ENCODE data around the gene CNDP1.

CNDP1 gene

GRCh38 chr18:74589021-74589420 is 54.7 kb downstream of the CNDP1 start:
- no peak for DNase-seq

- no peak for DNase-seq
Observed at GRCh38 chr18:74589811-74590210, 55.5 kb downstream of the CNDP1 start.

GRCh38 chr18:74590671-74591070 is 56.4 kb downstream of the CNDP1 start:
- DNase-seq, result no peak

GRCh38 chr18:74595431-74595830 is 61.1 kb downstream of the CNDP1 start:
- DNase-seq, result no peak

GRCh38 chr18:74597034-74597661 is 62.8 kb downstream of the CNDP1 start:
- peak; percentile 92 for DNase-seq

- peak; percentile 98 for DNase-seq
Observed at GRCh38 chr18:74597662-74598349, 63.5 kb downstream of the CNDP1 start, which contains the start of gene ZNF407. ZNF407 (plus strand) TSS chr18:74597870; CDS start chr18:74631020, 33,150 bp downstream.

DNA sequence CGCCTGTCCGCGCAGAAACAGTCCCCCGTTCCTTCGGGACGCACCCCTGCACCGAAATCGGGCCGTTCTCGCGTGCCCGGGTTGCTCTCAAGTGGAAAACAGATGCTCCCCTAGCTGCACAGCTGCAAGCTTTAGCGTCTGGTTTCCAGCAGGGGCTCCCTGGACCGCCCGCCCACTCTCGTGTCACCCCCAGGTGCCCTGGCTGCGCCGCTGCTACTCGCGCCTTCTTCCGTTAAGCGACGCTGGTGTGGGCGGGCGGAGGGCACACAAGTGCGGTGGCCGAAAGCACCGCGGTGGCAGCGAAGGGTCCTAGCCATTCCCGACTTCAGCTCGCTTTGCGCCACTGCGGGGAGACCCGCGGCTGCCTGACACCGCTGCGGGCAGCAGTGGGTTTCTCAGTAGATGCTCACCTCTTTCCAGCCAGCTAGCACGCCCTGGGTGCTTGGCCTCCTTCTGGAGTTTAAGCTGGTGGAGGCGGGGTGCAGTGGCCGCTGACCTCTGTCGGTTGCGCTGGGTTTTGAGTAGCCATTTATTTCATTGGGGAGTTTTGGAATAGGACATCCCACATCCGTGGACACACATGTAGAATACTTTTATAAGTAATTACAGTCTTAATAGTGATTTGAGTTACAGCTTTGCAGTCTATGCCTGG is 64.2 kb downstream of the CNDP1 start:
- DNase-seq, result peak; percentile 80

DNA sequence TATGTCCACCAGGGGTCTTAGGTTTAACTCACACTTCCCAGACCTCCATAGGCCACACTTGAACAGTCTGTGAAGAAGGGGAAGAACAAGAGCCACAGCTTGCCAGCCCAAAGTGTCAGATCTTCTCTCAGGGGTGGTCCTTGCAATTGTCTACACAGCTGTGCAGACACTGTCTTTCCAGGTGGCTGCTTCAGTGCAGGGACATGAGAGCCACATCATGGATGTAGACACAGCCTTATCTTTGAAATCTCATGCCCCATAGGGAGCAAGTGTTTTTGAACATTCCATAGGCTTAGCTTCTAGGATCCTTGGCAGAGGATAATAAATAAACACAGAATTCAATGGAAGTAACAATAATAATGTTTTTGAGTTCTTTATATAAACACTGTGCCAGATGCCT is 70.1 kb downstream of the CNDP1 start:
- no peak for DNase-seq

DNA sequence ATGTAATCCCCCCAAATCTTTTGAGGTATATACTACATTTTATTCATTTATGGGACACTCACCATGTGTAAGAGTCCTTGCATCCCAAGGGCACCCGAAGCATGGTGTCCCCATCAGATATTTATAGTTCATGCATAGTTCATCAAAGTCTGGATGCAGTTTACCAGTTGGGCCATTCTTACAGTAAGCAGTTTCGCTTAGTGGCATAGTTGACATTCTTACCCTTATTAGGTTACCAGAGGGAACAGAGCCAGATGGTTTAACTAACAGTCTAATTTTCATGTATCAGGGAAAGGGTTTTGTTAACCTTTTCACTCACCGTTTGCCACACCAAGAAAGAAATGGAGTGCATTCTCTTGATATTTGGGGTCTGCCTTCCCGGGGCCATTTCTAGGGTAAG is 70.5 kb downstream of the CNDP1 start:
- no peak for DNase-seq

GRCh38 chr18:74608681-74609080 is 74.4 kb downstream of the CNDP1 start:
- no peak for DNase-seq

- DNase-seq, result no peak
Observed at GRCh38 chr18:74609535-74609934, 75.2 kb downstream of the CNDP1 start.

DNA sequence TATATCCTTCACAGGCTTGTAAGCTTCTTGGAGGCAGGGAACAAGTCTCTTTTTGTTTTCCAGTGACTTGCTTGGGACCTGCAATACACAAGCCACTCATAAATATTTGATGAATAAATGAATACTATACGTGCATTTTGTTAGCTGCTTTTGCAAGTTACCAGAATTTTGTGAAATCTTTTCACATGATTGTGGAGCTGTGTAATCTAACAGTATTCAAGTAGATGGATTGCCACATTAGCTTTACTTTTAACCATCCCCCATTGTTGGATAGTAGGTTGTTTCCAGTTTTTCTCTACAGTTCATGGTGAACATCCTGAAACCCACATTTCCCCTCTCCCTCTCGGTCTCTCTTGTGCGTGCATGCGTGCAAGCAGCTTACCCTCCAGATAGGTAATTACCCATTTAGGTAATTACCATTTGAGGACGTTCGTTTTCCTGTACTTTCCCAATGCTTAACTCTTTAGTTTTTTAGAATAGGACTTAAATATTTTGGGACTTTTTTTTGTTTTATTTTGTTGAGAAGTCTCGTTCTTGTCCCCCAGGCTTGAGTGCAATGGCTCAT is 75.8 kb downstream of the CNDP1 start:
- no peak for DNase-seq

- no peak for DNase-seq
Observed at GRCh38 chr18:74610860-74611259, 76.6 kb downstream of the CNDP1 start.

GRCh38 chr18:74611765-74612164 is 77.5 kb downstream of the CNDP1 start:
- DNase-seq, result no peak

GRCh38 chr18:74613381-74613780 is 79.1 kb downstream of the CNDP1 start:
- DNase-seq, result no peak

DNA sequence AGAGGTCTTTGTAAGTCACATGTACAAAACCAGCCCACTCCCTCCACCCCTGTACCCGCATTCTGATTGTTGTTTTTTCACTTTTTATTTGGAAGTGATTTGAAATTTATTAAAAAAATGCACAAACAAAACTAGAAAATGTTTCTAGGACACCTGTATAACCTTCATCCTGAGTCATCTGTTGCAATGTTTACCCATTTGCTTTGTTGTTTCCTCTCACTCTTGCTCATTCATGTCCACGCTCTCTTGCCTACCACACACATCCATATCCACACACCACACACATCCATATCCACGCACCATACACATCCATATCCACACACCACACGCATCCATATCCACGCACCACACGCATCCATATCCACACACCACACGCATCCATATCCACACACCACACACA is 82.2 kb downstream of the CNDP1 start:
- DNase-seq, result no peak

DNA sequence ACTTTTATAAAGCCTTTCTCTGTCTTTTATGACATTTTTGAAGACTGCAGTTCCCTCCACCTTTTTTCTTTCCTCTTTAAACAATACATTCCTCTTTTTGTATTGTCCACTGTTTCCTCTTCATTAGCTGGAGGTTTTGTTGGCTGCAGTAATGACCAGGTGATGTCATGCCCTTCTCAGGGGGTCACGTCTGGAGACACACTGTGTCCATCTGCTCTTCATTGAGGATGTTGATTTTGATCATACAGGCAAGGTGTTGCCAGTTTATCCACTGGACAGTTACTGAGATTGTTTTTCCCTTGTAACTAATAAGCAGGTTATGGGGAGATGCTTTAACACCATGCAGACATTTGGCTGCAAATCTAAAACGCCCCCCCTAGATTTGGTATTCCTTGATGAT is 83.2 kb downstream of the CNDP1 start:
- no peak for DNase-seq

DNA sequence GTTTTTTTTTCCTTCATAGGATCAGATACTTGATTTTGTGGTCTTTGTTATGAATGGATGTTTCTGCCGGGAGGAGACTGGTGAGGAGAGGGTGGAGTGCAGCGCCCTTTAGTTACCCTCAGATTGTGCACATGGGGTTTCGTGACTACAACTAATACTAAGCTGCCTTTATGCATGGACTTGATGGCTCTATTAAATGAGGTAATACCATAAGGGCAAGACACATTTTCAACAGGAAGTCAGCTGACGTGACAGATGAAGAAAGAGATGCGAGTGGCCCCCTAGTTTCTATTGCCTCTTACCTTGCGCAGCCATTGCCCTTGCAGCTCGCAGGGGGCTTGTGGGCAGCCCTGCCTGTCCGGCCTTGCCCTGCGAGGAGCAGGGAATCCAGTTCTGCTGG is 87.8 kb downstream of the CNDP1 start:
- no peak for DNase-seq

DNA sequence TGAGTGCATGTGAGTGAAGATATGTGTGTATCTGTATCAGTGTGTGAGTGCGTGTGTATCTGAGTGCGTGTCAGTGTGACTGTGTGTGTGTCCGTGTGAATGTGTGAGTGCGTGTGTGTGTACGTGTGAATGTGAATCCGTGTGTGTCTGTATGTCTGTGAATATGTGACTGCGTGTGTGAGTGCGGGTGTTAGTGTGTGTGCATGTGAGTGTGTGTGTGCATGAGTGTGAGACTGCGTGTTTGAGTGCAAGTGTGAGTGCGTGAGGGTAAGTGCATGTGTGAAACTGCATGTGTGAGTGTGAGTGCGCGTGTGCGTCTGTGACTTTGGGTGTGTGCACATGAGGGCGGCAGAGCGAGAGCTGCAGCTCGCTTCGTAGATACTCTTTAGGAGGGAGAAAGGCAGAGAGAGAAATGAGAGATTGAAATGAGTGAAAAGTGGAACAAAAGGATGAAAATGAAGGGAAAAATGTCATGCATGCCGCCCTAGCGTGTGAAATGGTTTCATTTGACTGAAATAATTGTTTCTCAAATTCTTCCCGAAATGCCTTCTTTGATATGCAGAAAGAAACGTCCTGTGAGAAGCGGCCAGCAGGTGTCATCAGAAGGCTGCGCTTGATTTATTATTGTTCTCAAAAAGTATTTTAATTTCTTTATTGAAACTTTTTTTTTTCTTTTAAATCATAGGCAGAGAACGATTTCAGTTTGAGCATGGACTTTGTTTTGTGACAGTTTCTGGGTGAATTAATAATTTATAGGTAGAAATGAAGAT is 88.9 kb downstream of the CNDP1 start:
- DNase-seq, result no peak

GRCh38 chr18:74624466-74624865 is 90.2 kb downstream of the CNDP1 start:
- DNase-seq, result no peak

- DNase-seq, result peak; percentile 35
Observed at GRCh38 chr18:74625157-74625556, 90.9 kb downstream of the CNDP1 start.

GRCh38 chr18:74626049-74626874 is 92.0 kb downstream of the CNDP1 start:
- no peak for DNase-seq
